K562 (cell line): Measurements from ENCODE around the gene PRDM11. TPM values are rescaled to one million over a fixed set of nuclear protein-coding genes. Genes with fewer than 3 reads are reported as not detected.

Experiments
- L3MBTL2 ChIP-seq: fragments of 450-650 bp; IDR thresholded peaks from 2 replicates; pipeline ENCODE4 v1.6.1; 2016; ENCODE audit warnings: mild to moderate bottlenecking, moderate library complexity
- RAD21 ChIP-seq, 2 experiments: fragments of 250-450 bp in 1 of 2; fragments of 450-650 bp in 1 of 2; sonication (Bioruptor Pico) in 1 of 2; formaldehyde crosslinking in 1 of 2; IDR thresholded peaks in 1 of 2; conservative IDR thresholded peaks in 1 of 2; 2 replicates each; pipeline versions ENCODE4 v1.4.0 to v1.8.0; 2020 to 2022; ENCODE audit warnings: mild to moderate bottlenecking in 2 of 2, moderate library complexity in 1 of 2
- RBM39 ChIP-seq: fragments of 200-400 bp; formaldehyde crosslinking; optimal IDR thresholded peaks from 2 replicates; pipeline ENCODE3; 2018; ENCODE audit warnings: low read depth, low read length
- RFX5 ChIP-seq: IDR thresholded peaks from 2 replicates; pipeline ENCODE4 v1.6.1; 2011; ENCODE audit warnings: low read depth, mild to moderate bottlenecking, improper control_type of control experiment, low read length
- TBP ChIP-seq: optimal IDR thresholded peaks from 2 replicates; pipeline ENCODE3; 2011; ENCODE audit warnings: low read depth, low read length, improper control_type of control experiment
- ZBTB40 ChIP-seq, 2 experiments: fragments of 450-650 bp in 1 of 2; sonication (generic) in 1 of 2; formaldehyde crosslinking in 1 of 2; IDR thresholded peaks; 2 replicates each; pipeline versions ENCODE4 v1.7.1 to v1.9.0; 2016 to 2022; ENCODE audit warnings: inconsistent platforms in 1 of 2, mild to moderate bottlenecking in 1 of 2, missing genetic modification reagents in 1 of 2
- ZNF165 ChIP-seq: fragments of 250-450 bp; sonication (Bioruptor Pico); IDR thresholded peaks from 2 replicates; pipeline ENCODE4 v1.4.0; 2020; ENCODE audit warnings: borderline replicate concordance
- ZNF41 ChIP-seq: fragments of 250-450 bp; sonication (Bioruptor Pico); conservative IDR thresholded peaks from 2 replicates; pipeline ENCODE4 v1.4.0; 2020; ENCODE audit warnings: mild to moderate bottlenecking
- polyA plus RNA-seq, 8 experiments: library from polyadenylated mRNA; depleted of rRNA in 4 of 8; stranded (reverse) in 5 of 8; unstranded in 3 of 8; fragments of >200 nt; fragmentation: Nextera tagmentation in 2 of 8; fragmentation: Illumina TruSeq in 1 of 8; extraction: Ambion mirVana in 2 of 8; extraction: Trizol in 1 of 8; gene quantifications; 2 replicates each; pipeline versions ENCODE4 v1.2.1 to v1.2.3, GENCODE V29; 2011 to 2014; ENCODE audit warnings: inconsistent platforms in 1 of 8, missing spikeins in 1 of 8
- total RNA-seq, 7 experiments: library from RNA; depleted of rRNA in 6 of 7; stranded (reverse); fragments of >200 nt in 6 of 7; fragmentation: Illumina TruSeq in 2 of 7; extraction: Trizol in 2 of 7; gene quantifications; 2 replicates each; pipeline versions ENCODE4 v1.2.1 to v1.2.3, GENCODE V29; 2011 to 2021; ENCODE audit warnings: low replicate concordance in 1 of 7

PRDM11 gene
- total and polyA plus RNA-seq, 9 of the 15 experiments (the other 6 are each of a cell fraction or from before 2014, with no cell fraction given), result 0.01 to 1.1 (median 0.29) TPM

- TF ChIP-seq ZBTB40 (IDR thresholded peaks at IDR 0.05) (no peak), ZBTB40 (CRISPR knock-in tag; IDR thresholded peaks at IDR 0.05) (no peak), RFX5 (no peak), RAD21 (CRISPR knock-in tag; conservative IDR thresholded peaks at IDR 0.05 in 1 of 2, IDR thresholded peaks at IDR 0.05 in 1 of 2) (no peak), ZNF165 (CRISPR knock-in tag) (no peak), ZNF41 (CRISPR knock-in tag) (no peak), TBP (no peak), L3MBTL2 (no peak), RBM39 (no peak)
Observed at GRCh38 chr11:45216031-45216430, 69.6 kb downstream of the PRDM11 start (continued).
